Fibroblast of pulmonary artery (primary cell): Measurements from ENCODE around the gene CDHR2.
"Not testable (repeated sequence)": the region's sequence is repeated elsewhere in the genome, so short reads cannot be mapped to it uniquely, and the experiment has no call there.

Source experiments
- DNase-seq: peaks from one replicate; pipeline ENCODE4 v3.0.0-alpha.2; 2010; ENCODE audit warnings: low read depth
- H3K4me3 ChIP-seq: replicated peaks from 2 replicates; pipeline ENCODE4 v1.5.1; 2011; ENCODE audit warnings: low read depth, mild to moderate bottlenecking, control low read depth, low read length, moderate library complexity
- TF ChIP-seq, protein P1 (sequence below): IDR thresholded peaks from 2 replicates; pipeline ENCODE4 v1.5.1; 2011; ENCODE audit warnings: mild to moderate bottlenecking, control low read depth, low read length, inconsistent platforms; ENCODE audit errors: missing control alignments

Gene CDHR2

DNA sequence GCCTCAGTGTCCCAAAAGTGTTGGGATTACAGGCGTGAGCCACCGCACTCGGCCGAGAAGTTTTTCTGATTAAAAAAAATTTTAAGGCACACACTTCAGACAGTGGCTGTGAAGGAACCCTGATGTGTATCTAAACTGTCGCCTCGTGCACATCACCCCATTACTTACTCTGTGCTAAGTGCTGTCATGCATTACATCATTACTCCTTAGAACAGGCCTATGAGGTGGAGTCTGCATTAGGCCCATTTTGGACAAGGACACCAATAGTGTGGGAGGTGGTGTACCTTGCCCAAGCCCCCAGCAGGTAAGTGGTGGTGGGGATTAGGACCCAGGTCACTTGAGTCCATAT, 3.8 kb upstream of the CDHR2 start:
- no peak for DNase-seq
- no peak overlapping the region for H3K4me3 ChIP-seq
- TF ChIP-seq, protein P1, sequence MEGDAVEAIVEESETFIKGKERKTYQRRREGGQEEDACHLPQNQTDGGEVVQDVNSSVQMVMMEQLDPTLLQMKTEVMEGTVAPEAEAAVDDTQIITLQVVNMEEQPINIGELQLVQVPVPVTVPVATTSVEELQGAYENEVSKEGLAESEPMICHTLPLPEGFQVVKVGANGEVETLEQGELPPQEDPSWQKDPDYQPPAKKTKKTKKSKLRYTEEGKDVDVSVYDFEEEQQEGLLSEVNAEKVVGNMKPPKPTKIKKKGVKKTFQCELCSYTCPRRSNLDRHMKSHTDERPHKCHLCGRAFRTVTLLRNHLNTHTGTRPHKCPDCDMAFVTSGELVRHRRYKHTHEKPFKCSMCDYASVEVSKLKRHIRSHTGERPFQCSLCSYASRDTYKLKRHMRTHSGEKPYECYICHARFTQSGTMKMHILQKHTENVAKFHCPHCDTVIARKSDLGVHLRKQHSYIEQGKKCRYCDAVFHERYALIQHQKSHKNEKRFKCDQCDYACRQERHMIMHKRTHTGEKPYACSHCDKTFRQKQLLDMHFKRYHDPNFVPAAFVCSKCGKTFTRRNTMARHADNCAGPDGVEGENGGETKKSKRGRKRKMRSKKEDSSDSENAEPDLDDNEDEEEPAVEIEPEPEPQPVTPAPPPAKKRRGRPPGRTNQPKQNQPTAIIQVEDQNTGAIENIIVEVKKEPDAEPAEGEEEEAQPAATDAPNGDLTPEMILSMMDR, result no peak

DNA sequence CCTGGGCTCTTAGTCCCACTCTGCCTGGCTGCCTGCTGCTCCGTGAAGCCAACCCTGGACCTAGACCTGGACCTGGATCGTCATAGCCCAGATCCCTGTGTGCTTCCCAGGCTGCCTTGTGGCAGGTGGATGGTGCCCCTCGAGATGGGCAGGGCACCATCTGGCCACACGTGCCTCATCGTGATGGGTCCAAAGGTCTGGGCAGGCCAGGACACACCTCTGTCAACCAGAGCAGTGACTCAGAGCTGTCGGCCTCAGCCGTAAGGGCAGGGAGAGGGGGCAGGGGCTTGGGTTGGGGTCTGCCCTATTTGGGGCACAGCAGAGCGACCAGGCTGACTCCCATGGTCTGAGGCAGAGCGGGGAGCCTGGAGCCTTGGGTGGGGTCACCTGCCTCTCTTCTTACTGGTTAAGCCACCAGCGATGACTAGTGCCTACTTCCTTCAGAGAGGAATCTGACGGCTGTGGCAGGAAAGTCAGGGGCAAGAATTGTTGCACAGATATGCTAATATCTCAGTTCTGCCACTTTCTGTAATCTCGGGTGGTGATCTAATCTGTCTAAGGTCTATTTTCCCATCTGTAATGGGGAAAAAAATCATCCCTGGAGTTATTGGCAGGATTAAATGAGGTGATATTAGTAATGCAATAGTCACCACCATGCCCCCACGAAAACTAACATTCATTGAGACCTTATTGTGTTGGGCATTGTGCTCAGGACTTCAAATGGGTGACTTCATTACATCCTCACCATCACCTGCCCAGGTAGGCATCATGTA, 3.2 kb upstream of the CDHR2 start:
- H3K4me3 ChIP-seq, result no peak overlapping the region
- TF ChIP-seq, protein P1, result no peak
- no peak for DNase-seq

DNA sequence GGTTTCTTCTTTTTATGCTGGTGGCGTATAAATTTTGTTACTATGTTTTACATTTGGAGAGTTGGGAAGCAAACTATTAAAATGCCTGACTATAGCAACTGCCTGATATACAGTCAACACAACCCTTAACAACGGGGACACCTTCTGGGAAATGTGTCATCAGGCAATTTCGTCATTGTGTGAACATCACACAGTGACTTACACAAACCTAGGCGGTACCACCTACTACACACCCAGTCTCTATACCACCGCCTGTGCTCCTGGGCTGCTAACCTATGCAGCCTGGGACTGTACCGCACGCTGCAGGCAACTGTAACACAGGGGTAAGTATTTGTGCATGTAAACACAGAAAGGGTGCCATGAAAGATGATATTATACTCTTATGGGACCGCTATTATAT, 1.3 kb upstream of the CDHR2 start:
- DNase-seq, result no peak
- H3K4me3 ChIP-seq, result no peak overlapping the region
- TF ChIP-seq, protein P1, result no peak

DNA sequence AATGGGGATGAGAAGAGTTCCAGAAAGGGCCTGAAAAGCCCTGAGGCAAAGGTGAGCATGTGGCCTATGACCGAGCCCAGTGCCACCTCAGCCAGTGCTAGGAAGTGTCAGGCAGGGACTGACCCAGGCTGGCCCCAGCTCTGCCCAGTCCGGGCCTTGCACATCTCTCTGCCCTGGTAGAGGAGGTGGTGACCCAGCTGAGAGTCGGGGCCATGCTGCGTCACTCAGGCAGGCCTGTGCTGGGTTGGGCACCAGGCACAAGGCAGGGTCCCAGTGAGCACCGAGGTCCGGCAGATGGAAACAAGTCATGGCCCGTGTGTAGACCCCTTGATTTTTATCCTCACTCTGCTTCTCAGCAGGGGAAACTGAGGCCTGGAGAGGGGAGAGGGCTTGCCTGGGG, 729 bp downstream of the CDHR2 start:
- TF ChIP-seq, protein P1, result no peak
- DNase-seq, result no peak
- no peak overlapping the region for H3K4me3 ChIP-seq

DNA sequence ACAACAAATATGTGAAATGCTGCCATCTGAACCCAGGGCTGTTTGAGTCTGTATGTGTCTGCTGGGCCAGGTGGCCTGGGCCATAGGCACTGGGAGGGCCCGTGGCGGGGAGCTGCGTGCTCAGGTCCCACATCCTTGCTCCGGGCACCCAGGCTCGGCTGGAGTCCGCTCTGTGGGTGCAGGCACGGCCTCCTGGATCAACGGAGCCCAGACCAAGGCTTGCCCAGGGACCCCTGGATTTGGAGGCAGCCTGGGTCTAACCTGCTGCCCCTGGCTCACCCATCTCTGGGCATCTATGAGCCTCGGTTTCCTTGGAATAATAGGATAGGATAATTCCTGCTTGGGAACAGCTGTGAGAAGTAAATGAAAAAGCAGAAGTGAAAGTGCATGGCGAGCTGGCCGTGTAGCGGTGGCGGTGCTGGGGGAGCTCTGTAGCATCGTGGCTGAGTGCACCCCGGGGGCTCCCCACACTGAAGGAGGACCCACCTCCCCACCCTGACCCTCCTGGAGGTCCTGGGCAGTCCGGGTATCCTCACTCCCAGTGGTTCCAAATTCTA, 1.2 kb downstream of the CDHR2 start:
- DNase-seq, result no peak

DNA sequence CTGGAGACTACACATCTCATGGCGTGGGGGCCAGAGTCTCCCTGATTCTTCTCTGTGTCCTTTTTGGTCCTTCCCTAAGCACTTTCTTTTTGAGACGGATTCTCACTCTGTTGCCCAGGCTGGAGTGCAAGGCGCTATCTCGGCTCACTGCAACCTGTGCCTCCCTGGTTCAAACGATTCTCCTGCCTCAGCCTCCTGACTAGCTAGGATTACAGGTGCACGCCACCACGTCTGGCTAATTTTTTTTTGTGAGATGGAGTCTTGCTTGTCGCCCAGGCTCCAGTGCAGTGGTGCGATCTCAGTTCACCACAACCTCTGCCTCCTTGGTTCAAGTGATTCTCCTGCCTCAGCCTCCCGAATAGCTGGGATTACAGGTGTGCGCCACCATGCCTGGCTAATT, 1.8 kb downstream of the CDHR2 start:
- not testable (repeated sequence) for DNase-seq, H3K4me3 ChIP-seq

More for the DNA sequence above, 1.2 kb downstream of the CDHR2 start:
- H3K4me3 ChIP-seq, result no peak overlapping the region
- TF ChIP-seq, protein P1, result no peak

DNA sequence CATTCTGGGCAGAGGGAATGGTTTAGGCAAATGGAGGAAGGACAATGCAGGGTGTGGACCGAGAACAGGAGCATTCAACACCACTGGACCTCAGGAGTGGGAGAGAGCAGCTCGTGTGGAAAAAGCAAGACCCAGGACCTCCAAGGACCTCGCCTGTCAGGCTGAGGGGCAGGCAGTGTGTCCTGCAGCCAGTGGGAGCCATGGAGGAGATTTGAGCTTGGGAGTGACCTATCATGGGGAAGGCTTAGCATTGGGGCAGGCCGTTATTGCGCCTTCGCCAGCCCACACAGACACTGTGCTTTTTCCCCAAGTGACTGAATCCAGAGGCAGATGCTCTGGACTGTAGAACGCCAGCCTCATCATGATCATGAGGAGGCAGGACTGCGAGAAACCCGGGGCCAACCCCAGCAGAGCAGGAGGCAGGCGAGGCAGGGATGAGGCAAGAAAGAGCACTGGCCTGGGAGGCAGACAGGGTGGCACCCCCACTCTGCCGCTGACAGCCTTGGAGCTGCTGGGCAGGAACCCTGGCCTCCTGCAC, 3.3 kb downstream of the CDHR2 start:
- TF ChIP-seq, protein P1, result no peak
- no peak overlapping the region for H3K4me3 ChIP-seq
- no peak for DNase-seq
